SJCRH30 (cell line): ENCODE data around the gene GABRP. TPM values are rescaled to one million over a fixed set of nuclear protein-coding genes. Genes with fewer than 3 reads are reported as not detected.
A peak's percentile ranks its signal among the peaks of the same experiment; 100 is the strongest.

Source experiments
- DNase-seq, 2 experiments: peaks; one replicate each; pipeline ENCODE4 v3.0.0-alpha.2; 2015 to 2020
- H3K27ac ChIP-seq: fragments of 250-450 bp; sonication (Bioruptor Pico); 2 replicates; pipeline ENCODE4 v1.5.1; 2020; ENCODE audit warnings: mild to moderate bottlenecking, moderate library complexity
- H3K27me3 ChIP-seq: fragments of 250-450 bp; sonication (Bioruptor Pico); 2 replicates; pipeline ENCODE4 v1.5.1; 2020; ENCODE audit warnings: mild to moderate bottlenecking, moderate library complexity
- H3K36me3 ChIP-seq: fragments of 250-450 bp; sonication (Bioruptor Pico); 2 replicates; pipeline ENCODE4 v1.5.1; 2020; ENCODE audit warnings: mild to moderate bottlenecking, moderate library complexity
- H3K4me1 ChIP-seq: fragments of 250-450 bp; sonication (Bioruptor Pico); 2 replicates; pipeline ENCODE4 v1.5.1; 2020; ENCODE audit warnings: mild to moderate bottlenecking, moderate library complexity
- H3K4me3 ChIP-seq: fragments of 250-450 bp; sonication (Bioruptor Pico); 2 replicates; pipeline ENCODE4 v1.5.1; 2020; ENCODE audit warnings: mild to moderate bottlenecking, moderate library complexity
- H3K9me3 ChIP-seq: fragments of 250-450 bp; sonication (Bioruptor Pico); replicated peaks from 2 replicates; pipeline ENCODE4 v1.5.1; 2020; ENCODE audit warnings: mild to moderate bottlenecking, moderate library complexity
- total RNA-seq: library from RNA; depleted of rRNA; stranded (reverse); fragments of >200 nt; shearing (Covaris generic); gene quantifications from 2 replicates; pipeline ENCODE4 v1.2.3, GENCODE V29; 2014; rRNA removed

GABRP gene
- total RNA-seq, 1 experiment from 2014 or later: not detected

DNA sequence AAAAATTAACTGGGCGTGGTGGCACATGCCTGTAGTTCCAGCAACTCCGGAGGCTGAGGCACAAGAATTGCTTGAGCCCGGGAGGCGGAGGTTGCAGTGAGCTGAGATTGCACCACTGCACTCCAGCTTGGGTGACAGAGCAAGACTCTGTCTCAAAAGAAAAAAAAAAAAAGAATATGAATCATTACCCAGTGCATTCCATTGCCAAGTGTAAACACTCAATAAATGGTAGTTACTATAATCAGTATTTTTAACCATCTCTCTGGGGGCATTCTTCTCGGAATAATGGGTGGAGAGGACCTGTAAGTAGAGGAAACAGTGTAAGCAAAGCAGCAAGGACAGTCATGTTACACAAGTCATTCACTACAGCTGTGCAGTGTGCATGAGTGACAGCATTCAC lies 64.5 kb downstream of the GABRP start:
- no peak overlapping the region for H3K4me3 ChIP-seq
- DNase-seq: no peak

DNA sequence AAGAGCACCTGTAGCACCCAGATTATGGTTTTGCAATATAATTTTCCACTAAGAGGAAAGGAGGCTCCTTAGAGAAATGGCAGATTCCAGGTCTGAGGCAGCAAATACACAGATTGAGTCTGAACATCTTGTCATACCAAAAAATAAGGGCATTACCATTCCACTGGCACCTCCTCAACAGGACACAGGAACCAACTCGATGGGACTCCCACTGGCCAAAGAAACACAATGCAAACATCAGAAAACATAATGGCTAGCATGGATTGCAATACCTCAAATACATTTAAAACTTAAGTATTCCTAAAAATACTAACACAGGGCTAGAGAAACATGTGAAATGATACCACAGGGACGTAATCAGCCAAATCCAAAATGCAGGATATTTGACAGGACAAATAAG lies 65.8 kb downstream of the GABRP start:
- no peak overlapping the region for H3K27ac ChIP-seq
- DNase-seq: no peak
- no peaks in the 10 kb centered on the region for H3K9me3 ChIP-seq
- H3K4me3 ChIP-seq: no peak overlapping the region
- no peaks in the 10 kb centered on the region for H3K4me1 ChIP-seq
- no peaks in the 10 kb centered on the region for H3K36me3 ChIP-seq
- H3K27me3 ChIP-seq: no peaks in the 10 kb centered on the region; the same call in 1 of the 2 replicates

More for the DNA sequence above, 64.5 kb downstream of the GABRP start:
- no peaks in the 10 kb centered on the region; the same call in 1 of the 2 replicates for H3K27me3 ChIP-seq
- no peaks in the 10 kb centered on the region for H3K36me3 ChIP-seq
- no peaks in the 10 kb centered on the region for H3K4me1 ChIP-seq
- H3K27ac ChIP-seq: no peak overlapping the region
- no peaks in the 10 kb centered on the region for H3K9me3 ChIP-seq

DNA sequence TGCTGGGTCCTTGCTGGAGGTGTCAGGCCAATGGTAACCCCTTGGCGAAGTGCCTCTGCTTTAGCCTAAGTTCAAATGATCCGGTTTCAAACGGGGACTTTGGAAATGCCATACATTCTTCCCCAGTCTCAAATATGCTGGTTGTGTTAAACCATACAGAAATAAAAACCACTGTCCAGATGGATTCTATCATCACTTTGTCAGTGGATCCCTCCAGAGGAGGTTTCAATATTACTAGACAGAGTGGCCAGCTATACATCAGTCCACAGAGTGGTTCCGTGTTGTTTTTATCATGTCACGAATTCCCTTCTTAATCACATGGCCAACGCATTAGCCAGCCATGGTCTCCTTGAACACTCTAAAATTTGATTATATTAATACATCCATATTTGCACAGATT lies 71.0 kb downstream of the GABRP start:
- no peak for DNase-seq
- no peak overlapping the region for H3K4me3 ChIP-seq
- no peaks in the 10 kb centered on the region for H3K4me1 ChIP-seq
- H3K9me3 ChIP-seq: peaks cover 3% of the 10 kb centered on the region; the same call in 1 of the 2 replicates
- no peaks in the 10 kb centered on the region for H3K36me3 ChIP-seq
- H3K27ac ChIP-seq: no peak overlapping the region
- H3K27me3 ChIP-seq: no peaks in the 10 kb centered on the region; the same call in 1 of the 2 replicates

DNA sequence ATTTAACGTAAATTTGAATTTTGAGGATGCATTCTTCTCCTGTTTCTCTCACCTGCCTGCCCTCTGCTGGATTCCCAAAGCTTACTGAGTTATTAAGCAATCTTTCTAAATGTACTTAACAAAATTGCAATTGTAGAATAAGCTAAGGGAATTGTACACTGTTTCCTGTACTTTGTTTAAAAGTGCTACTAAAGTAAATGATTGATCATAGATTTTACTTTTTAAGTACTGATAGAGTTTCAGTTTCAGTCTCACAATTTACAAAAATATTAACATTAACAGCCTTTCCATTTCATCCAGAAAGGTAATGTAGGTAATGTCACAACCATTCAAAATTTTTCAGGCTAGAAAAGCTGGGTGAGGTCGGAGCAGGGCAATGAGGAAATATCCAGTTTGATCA lies 73.5 kb downstream of the GABRP start:
- Histone ChIP-seq H3K27me3 (no peaks in the 10 kb centered on the region; the same call in 1 of the 2 replicates), H3K27ac (no peak overlapping the region), H3K36me3 (no peaks in the 10 kb centered on the region), H3K4me1 (no peaks in the 10 kb centered on the region), H3K9me3 (peaks cover 13% of the 10 kb centered on the region), H3K4me3 (no peak overlapping the region)
- DNase-seq: no peak

DNA sequence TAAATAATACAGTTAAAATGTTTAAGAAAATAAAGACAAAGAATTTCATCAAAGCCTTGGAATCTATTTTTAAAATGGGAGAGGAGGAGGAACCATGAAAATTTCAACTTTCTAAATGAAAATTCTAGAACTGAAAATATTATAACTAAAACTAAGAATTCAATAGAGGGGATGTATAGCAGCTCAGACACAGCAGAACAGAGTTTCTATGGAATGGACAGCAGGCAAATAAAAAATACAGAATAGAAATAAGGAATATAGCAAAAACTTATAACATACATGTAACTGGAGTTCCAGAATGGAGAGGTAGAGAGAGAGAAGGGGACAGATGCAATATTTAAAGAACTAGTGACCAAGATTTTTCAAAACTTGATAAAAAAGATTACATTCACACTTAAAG lies 76.9 kb downstream of the GABRP start:
- DNase-seq: no peak
- H3K9me3 ChIP-seq: peaks cover 13% of the 10 kb centered on the region
- H3K4me1 ChIP-seq: no peaks in the 10 kb centered on the region
- H3K36me3 ChIP-seq: no peaks in the 10 kb centered on the region
- H3K4me3 ChIP-seq: no peak overlapping the region
- H3K27me3 ChIP-seq: no peaks in the 10 kb centered on the region
- H3K27ac ChIP-seq: no peak overlapping the region

DNA sequence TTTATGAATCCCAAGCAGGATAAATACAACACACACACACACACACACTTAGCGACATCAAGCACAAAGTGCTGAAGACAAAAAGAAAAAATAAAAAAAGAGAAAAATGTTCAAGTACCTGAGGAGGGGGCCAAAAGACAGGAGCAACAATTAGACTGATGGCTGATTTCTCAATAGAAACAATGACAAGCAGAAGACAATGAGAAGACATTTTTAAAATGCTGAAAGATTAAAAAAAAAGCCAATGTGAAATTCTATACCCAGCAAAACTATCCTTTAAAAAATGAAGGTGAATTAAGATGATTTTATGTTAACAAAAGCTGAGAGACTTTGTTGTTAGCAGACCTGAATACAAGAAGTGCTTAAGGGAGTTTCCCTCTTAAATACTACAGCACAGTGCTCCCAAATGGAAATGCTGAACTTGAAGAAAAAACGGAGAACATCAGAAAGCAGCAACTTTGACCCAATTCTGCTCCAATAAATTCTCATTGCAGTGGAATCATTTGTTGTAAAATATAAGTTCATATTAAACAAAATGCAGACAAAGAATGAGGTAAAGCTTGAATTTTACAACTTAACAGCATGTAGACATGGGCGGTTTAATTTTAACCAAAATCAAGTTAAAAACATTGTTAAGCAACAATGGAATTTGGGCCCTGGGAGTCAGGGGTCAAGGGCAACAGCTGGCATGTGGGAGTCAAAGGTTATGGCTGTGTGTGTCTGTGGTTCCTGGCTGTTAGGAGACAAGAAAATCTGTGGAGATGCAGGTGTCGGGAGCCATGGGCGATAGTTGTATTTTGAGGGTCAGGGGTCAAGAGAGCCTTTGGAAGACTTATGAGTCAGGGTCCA lies 77.5 kb downstream of the GABRP start:
- H3K9me3 ChIP-seq: peaks cover 13% of the 10 kb centered on the region
- H3K27me3 ChIP-seq: no peaks in the 10 kb centered on the region
- no peak for DNase-seq
- H3K36me3 ChIP-seq: no peaks in the 10 kb centered on the region
- peak overlapping the region; percentile 96 for H3K4me3 ChIP-seq
- no peak overlapping the region for H3K27ac ChIP-seq
- no peaks in the 10 kb centered on the region for H3K4me1 ChIP-seq

DNA sequence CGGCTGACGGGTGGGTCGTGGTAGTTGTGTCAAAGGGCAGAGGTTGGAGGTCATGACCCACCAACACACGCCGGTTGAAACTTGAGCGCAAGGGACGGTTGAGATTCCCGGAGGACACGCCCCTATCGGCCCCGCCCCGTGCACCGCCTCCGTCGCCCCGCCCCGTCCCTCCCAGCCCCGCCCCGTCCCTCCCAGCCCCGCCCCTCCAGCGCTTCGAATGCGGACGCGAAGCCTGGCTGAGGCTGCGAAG lies 78.1 kb downstream of the GABRP start:
- Histone ChIP-seq H3K4me1 (no peaks in the 10 kb centered on the region), H3K9me3 (peaks cover 13% of the 10 kb centered on the region), H3K27me3 (no peaks in the 10 kb centered on the region), H3K36me3 (no peaks in the 10 kb centered on the region), H3K4me3 (peak overlapping the region; percentile 96), H3K27ac (no peak overlapping the region)
- no peak for DNase-seq

DNA sequence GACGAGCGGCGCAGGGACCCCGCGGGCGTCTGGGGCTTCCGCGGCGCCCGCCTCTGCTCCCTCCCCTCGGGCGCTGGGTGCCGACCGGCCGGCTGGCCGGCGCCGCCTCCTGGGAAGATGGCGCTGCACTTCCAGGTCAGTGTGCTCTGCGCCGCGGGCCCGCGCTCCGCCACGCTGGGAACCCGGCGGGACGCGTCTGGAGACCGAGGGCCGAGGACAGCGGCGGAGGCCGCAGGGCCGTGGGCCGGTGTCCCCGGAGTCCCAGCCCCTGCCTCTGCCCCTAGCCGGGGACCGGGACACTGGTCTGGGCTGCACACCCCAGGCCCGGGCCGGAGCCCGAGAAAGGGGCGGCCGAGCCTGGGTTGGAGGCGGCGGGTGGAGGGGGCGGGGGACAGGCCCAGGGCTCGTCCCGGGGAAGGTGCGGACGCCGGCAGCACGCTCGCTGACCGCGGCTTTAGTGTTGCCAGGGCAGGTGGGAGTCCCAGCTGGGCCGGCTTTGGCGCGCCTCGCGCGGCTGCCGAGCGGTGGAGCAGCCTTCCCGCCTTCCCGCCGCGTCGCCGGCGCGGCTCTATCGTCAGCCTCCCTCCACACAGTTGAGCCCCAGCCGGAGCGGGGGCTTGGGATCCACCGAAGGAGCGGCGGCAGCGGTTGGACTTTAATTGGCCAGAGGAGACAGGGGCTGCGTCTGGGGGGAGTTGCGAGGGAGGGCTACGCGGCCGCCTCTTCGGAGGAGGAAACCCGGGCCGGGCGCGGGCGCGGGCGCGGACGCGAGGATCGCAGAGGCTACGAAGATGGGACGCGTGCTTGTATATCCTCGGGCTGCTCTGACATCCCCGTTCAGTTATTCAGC lies 78.6 kb downstream of the GABRP start, which contains the start of gene RANBP17:
RANBP17 (plus strand) TSS at position 102 of the 850 bp plus-strand sequence.
- peak; percentile 89 to 91 for DNase-seq
- Histone ChIP-seq H3K9me3 (peaks cover 13% of the 10 kb centered on the region), H3K36me3 (no peaks in the 10 kb centered on the region), H3K27me3 (no peaks in the 10 kb centered on the region), H3K4me1 (no peaks in the 10 kb centered on the region), H3K4me3 (peak within 1 kb of the TSS; percentile 96), H3K27ac (peak within 1 kb of the TSS; percentile 74)

DNA sequence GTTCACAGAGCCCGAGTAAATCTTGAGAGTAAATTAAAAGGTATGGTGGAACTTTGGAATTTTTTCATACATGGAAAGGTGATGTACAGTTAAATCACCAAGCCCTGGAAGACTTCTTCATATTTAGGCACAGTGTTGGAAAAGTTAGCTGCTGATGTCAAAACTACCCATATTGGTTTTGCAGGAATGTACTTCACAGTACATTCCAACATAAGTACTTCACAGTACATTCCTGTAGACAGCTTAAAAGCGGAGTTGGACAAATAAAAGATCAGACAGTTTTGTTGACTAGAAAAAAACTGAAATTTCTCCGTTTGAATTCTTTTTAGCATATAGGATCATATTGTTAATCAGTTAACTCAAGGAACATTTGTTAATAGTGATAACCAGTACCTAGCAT lies 80.1 kb downstream of the GABRP start:
- no peak for DNase-seq
- H3K27me3 ChIP-seq: no peaks in the 10 kb centered on the region
- H3K36me3 ChIP-seq: no peaks in the 10 kb centered on the region; the same call in 1 of the 2 replicates
- peaks cover 10% of the 10 kb centered on the region for H3K9me3 ChIP-seq
- no peak overlapping the region for H3K27ac ChIP-seq
- no peaks in the 10 kb centered on the region for H3K4me1 ChIP-seq
- H3K4me3 ChIP-seq: no peak overlapping the region

Other genes with a start within 250 kb of the GABRP start
- gene RANBP17, start 78.3 kb downstream of the GABRP start, total RNA-seq: 24.1 and 28.9 TPM in 2 replicates